ENCODE results near the gene RFC1. TPM values are rescaled to one million over a fixed set of nuclear protein-coding genes. Genes with fewer than 3 reads are reported as not detected.
"Not testable (repeated sequence)": the region's sequence is repeated elsewhere in the genome, so short reads cannot be mapped to it uniquely, and the experiment has no call there.

Gene RFC1
- total RNA-seq, 2 donors from 2014 or later = 28.2 to 28.7 TPM

GRCh38 chr4:39362827-39363226, 3.3 kb downstream of the RFC1 start:
- no peak overlapping the region for H3K4me3 ChIP-seq
- no peak overlapping the region for H3K9ac ChIP-seq (ENCODE audit: low read depth in 2 of 2, low read length in 2 of 2)
- H3K4me1 ChIP-seq = no peaks in the 10 kb centered on the region
- no peak for TF ChIP-seq CTCF (IDR thresholded peaks at IDR 0.05)
- no peaks in the 10 kb centered on the region for H3K27me3 ChIP-seq
- no peaks in the 10 kb centered on the region for H3K9me3 ChIP-seq
- H3K36me3 ChIP-seq = no peaks in the 10 kb centered on the region
- intact Hi-C loops (cut with DNase I) = no loop called here
- no peak for DNase-seq
- H3K27ac ChIP-seq = no peak overlapping the region

- H3K9me3 ChIP-seq; H3K9ac ChIP-seq (ENCODE audit: low read depth in 2 of 2, low read length in 2 of 2); H3K27ac ChIP-seq; H3K4me1 ChIP-seq; H3K4me3 ChIP-seq; H3K27me3 ChIP-seq; intact Hi-C loops (cut with DNase I); H3K36me3 ChIP-seq; DNase-seq: not testable (repeated sequence)
These were observed 5.6 kb downstream of the RFC1 start for GRCh38 chr4:39360611-39361010.

- H3K9ac ChIP-seq (ENCODE audit: low read depth in 2 of 2, low read length in 2 of 2) = no peak overlapping the region
- H3K9me3 ChIP-seq = no peaks in the 10 kb centered on the region
- no peak overlapping the region for H3K4me3 ChIP-seq
- intact Hi-C loops (cut with DNase I) = no loop called here
- H3K36me3 ChIP-seq = no peaks in the 10 kb centered on the region
- no peaks in the 10 kb centered on the region for H3K27me3 ChIP-seq
- no peak for TF ChIP-seq CTCF (IDR thresholded peaks at IDR 0.05)
- H3K27ac ChIP-seq = no peak overlapping the region
- DNase-seq = no peak
- H3K4me1 ChIP-seq = peaks cover 3% of the 10 kb centered on the region
These were observed 9.2 kb downstream of the RFC1 start for GRCh38 chr4:39357002-39357401.

GRCh38 chr4:39354254-39354552, 12.0 kb downstream of the RFC1 start:
- Histone ChIP-seq H3K9me3 (no peaks in the 10 kb centered on the region), H3K36me3 (no peaks in the 10 kb centered on the region), H3K4me3 (peak overlapping the region; percentile 18), H3K4me1 (peaks cover 3% of the 10 kb centered on the region), H3K27me3 (no peaks in the 10 kb centered on the region), H3K27ac (peak overlapping the region; percentile 85), H3K9ac (ENCODE audit: low read depth in 2 of 2, low read length in 2 of 2) (peak overlapping the region in 1 of 2 donors; percentile 34)
- intact Hi-C loops (cut with DNase I) = no loop called here
- no peak for DNase-seq
- TF ChIP-seq CTCF (IDR thresholded peaks at IDR 0.05) = no peak

GRCh38 chr4:39353478-39354253, 12.5 kb downstream of the RFC1 start:
- Histone ChIP-seq H3K4me3 (peak overlapping the region; percentile 18), H3K27me3 (no peaks in the 10 kb centered on the region), H3K9me3 (no peaks in the 10 kb centered on the region), H3K27ac (peak overlapping the region; percentile 85), H3K9ac (ENCODE audit: low read depth in 2 of 2, low read length in 2 of 2) (peak overlapping the region; percentile 19 to 46), H3K4me1 (peaks cover 3% of the 10 kb centered on the region), H3K36me3 (no peaks in the 10 kb centered on the region)
- TF ChIP-seq CTCF (IDR thresholded peaks at IDR 0.05) = no peak
- DNase-seq = no peak
- intact Hi-C loops (cut with DNase I) = no loop called here

GRCh38 chr4:39353149-39353477, 13.0 kb downstream of the RFC1 start:
- DNase-seq; intact Hi-C loops (cut with DNase I); H3K36me3 ChIP-seq; H3K9me3 ChIP-seq; H3K27me3 ChIP-seq; H3K4me1 ChIP-seq; H3K9ac ChIP-seq (ENCODE audit: low read depth in 2 of 2, low read length in 2 of 2): not testable (repeated sequence)
- H3K4me3 ChIP-seq = peak overlapping the region; percentile 18
- H3K27ac ChIP-seq = peak overlapping the region; percentile 85
